GM10266 (cell line): ENCODE data around the gene UPP1.
"Not testable (repeated sequence)": the region's sequence is repeated elsewhere in the genome, so short reads cannot be mapped to it uniquely, and the experiment has no call there.

Source experiments
- DNase-seq: peaks from one replicate; pipeline ENCODE4 v3.0.0; 2012; ENCODE audit errors: extremely low spot score
- TF ChIP-seq, protein P1 (sequence below): IDR thresholded peaks from 2 replicates; pipeline ENCODE4 v1.5.1; 2012; ENCODE audit warnings: mild to moderate bottlenecking, low read depth; ENCODE audit not compliant: control insufficient read depth, insufficient read depth; ENCODE audit errors: missing control alignments

The UPP1 gene

DNA sequence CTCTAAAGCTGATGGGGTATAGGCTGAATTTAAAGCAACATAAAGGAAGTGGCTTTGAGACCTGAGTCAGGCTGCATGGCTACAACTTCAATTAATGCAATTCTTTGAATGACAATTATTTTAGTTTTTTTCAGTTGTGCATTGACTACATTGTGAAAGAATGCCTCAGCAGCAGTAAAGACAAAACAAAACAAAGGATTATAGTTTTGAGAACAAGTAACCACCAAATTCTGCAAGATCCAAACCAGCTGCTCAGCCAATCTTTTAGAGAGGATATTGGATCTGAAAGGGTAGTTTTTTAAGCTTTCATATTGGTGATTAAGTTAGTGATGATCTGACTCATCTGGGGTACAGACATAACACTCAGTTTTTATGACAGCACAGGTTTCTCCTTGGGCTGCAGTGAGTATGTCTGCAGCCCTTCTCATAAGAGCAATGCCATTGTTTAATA is 41.6 kb downstream of the UPP1 start:
- TF ChIP-seq, protein P1, sequence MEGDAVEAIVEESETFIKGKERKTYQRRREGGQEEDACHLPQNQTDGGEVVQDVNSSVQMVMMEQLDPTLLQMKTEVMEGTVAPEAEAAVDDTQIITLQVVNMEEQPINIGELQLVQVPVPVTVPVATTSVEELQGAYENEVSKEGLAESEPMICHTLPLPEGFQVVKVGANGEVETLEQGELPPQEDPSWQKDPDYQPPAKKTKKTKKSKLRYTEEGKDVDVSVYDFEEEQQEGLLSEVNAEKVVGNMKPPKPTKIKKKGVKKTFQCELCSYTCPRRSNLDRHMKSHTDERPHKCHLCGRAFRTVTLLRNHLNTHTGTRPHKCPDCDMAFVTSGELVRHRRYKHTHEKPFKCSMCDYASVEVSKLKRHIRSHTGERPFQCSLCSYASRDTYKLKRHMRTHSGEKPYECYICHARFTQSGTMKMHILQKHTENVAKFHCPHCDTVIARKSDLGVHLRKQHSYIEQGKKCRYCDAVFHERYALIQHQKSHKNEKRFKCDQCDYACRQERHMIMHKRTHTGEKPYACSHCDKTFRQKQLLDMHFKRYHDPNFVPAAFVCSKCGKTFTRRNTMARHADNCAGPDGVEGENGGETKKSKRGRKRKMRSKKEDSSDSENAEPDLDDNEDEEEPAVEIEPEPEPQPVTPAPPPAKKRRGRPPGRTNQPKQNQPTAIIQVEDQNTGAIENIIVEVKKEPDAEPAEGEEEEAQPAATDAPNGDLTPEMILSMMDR = no peak
- no peak for DNase-seq

GRCh38 chr7:48132792-48133191 is 43.7 kb downstream of the UPP1 start:
- no peak for DNase-seq
- TF ChIP-seq, protein P1 = no peak

GRCh38 chr7:48139459-48139858 is 50.4 kb downstream of the UPP1 start:
- DNase-seq = no peak
- TF ChIP-seq, protein P1 = no peak

DNA sequence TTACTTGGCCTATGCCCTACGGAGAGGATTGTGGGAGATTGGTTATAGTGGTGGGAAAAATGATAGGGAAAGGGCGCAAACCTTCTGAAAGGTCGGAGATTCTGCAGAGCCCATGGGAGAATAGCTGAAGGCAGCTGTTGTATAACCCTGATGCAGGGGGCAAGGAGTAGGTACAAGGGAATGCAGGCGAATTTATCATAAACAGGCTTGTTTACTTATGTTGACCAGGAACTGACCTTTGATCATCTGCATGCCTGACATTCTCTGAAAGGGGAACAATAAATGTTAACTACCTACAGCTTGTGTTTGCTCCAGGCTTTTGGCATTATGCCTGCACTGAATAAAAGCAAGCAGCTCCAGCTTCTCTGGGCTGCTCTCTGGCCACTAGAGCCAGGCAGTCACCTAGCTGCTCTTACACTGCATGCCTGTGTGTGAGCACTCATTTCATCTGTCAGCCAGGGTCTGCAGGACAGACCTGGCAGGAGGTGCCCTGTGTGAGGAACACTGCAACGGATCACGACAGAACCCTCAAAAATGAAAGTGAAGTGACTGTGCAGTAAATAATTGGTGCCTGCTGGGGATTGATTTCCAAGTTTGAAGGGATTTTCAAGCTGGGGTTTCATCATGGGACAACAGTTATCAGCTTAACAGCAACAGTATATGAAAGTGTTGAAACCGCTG is 51.1 kb downstream of the UPP1 start:
- TF ChIP-seq, protein P1 = no peak
- no peak for DNase-seq

DNA sequence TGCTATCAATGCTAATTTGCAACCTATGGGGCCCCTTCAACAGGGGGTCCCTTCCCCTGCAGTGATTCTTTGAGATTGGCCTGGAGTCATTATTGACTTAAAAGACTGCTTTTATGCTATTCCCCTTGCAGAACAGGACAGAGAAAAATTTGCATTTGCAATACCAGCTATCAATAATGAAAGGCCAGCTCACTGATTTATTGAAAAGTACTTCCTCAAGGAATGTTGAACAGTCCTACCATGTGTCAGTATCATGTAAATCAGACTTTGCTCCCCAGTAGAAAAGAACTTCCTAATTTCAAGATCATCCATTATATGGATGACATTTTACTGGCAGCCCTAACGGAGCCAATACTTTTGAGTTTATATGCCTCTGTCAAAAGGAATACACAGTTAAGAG is 52.5 kb downstream of the UPP1 start:
- TF ChIP-seq, protein P1 = no peak

GRCh38 chr7:48144291-48144768 is 55.3 kb downstream of the UPP1 start:
- DNase-seq = no peak
- TF ChIP-seq, protein P1 = no peak

More for the DNA sequence above, 52.5 kb downstream of the UPP1 start:
- no peak for DNase-seq

GRCh38 chr7:48147078-48147591 is 58.1 kb downstream of the UPP1 start:
- no peak for DNase-seq
- TF ChIP-seq, protein P1 = no peak

DNA sequence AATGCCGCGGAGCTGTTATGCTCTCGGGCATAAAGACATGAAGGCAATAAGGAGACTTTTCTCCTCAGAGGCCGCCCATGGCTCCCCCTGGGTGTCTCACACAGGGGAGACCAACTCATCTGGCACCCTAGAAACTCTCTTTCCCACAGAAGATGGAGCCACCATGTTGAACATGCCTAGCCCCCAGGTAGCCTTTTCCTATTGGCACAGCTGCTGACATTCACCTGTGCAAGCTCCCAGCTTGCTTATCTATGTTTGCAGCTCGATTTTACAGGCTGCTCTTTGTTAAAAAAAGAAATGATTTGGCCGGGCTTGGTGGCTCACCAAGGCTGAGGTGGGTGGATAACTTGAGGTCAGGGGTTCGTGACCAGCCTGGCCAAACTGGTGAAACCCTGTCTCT is 58.6 kb downstream of the UPP1 start:
- not testable (repeated sequence) for DNase-seq
